Vagina (tissue), 2 donors: Measurements from ENCODE around the gene DACH1.

ENCODE experiments used
- POLR2A ChIP-seq, 2 donors: fragments of 450-650 bp; IDR thresholded peaks; one replicate each; pipeline ENCODE4 v1.6.1; 2017; ENCODE audit warnings: antibody characterized with exemption in 2 of 2, mild to moderate bottlenecking in 2 of 2, moderate library complexity in 2 of 2
- POLR2AphosphoS5 ChIP-seq, 2 donors: sonication (generic); formaldehyde crosslinking; IDR thresholded peaks; one replicate each; pipeline ENCODE4 v1.9.0; 2017; ENCODE audit warnings: antibody characterized with exemption in 2 of 2, mild to moderate bottlenecking in 2 of 2, low read depth in 1 of 2; ENCODE audit not compliant: insufficient read depth in 1 of 2
- TF ChIP-seq, protein P1 (sequence below), 3 experiments: fragments of 450-650 bp in 2 of 3; fragments of 200-600 bp in 1 of 3; sonication (generic) in 1 of 3; IDR thresholded peaks; one replicate each; pipeline ENCODE4 v1.5.1; 2017 to 2019; ENCODE audit warnings: antibody characterized with exemption in 3 of 3, mild to moderate bottlenecking in 2 of 3, moderate library complexity in 2 of 3

GRCh38 chr13:71831716-71832115 is 35.3 kb downstream of the DACH1 start:
- TF ChIP-seq, protein P1, sequence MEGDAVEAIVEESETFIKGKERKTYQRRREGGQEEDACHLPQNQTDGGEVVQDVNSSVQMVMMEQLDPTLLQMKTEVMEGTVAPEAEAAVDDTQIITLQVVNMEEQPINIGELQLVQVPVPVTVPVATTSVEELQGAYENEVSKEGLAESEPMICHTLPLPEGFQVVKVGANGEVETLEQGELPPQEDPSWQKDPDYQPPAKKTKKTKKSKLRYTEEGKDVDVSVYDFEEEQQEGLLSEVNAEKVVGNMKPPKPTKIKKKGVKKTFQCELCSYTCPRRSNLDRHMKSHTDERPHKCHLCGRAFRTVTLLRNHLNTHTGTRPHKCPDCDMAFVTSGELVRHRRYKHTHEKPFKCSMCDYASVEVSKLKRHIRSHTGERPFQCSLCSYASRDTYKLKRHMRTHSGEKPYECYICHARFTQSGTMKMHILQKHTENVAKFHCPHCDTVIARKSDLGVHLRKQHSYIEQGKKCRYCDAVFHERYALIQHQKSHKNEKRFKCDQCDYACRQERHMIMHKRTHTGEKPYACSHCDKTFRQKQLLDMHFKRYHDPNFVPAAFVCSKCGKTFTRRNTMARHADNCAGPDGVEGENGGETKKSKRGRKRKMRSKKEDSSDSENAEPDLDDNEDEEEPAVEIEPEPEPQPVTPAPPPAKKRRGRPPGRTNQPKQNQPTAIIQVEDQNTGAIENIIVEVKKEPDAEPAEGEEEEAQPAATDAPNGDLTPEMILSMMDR (IDR thresholded peaks at IDR 0.05), result no peak
- TF ChIP-seq POLR2A (IDR thresholded peaks at IDR 0.05) (no peak), POLR2AphosphoS5 (IDR thresholded peaks at IDR 0.05; ENCODE audit: insufficient read depth in 1 of 2, low read depth in 1 of 2) (no peak)
